PFSK-1 (cell line): Measurements from ENCODE around the gene NAALADL2.

Source experiments
- TAF1 ChIP-seq: IDR thresholded peaks from 2 replicates; pipeline ENCODE4 v1.6.1; 2012; ENCODE audit warnings: low read length, control low read depth, borderline replicate concordance; ENCODE audit not compliant: insufficient read depth
- TF ChIP-seq, protein P1 (sequence below), 2 experiments: IDR thresholded peaks; 2 replicates each; pipeline versions ENCODE4 v1.6.1 to v1.8.0; 2011 to 2012; ENCODE audit warnings: low read depth in 2 of 2, low read length in 2 of 2, control low read depth in 1 of 2, inconsistent platforms in 1 of 2, mild to moderate bottlenecking in 1 of 2, moderate library complexity in 1 of 2; ENCODE audit not compliant: insufficient read depth in 1 of 2

DNA sequence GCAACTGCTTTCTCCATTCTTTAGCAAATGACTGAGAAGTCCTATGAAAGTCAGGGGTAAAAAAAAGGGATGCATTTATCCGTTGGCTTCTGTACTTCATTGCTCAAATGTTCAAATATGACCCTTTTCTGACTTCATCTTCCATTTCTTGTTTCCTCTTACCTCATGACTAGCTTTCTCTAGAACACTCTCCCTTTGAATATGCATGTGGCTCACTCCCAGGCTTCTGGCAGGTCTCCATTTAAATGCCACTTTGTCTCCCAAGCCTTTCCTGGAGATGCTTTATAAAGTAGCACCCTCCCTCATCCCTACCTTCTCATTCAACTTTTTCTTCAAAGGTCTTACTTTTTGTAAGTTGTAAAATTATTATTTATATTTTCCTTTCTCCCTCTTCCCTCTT is 781.8 kb downstream of the NAALADL2 start:
- no peak for TF ChIP-seq TAF1
- TF ChIP-seq, protein P1, sequence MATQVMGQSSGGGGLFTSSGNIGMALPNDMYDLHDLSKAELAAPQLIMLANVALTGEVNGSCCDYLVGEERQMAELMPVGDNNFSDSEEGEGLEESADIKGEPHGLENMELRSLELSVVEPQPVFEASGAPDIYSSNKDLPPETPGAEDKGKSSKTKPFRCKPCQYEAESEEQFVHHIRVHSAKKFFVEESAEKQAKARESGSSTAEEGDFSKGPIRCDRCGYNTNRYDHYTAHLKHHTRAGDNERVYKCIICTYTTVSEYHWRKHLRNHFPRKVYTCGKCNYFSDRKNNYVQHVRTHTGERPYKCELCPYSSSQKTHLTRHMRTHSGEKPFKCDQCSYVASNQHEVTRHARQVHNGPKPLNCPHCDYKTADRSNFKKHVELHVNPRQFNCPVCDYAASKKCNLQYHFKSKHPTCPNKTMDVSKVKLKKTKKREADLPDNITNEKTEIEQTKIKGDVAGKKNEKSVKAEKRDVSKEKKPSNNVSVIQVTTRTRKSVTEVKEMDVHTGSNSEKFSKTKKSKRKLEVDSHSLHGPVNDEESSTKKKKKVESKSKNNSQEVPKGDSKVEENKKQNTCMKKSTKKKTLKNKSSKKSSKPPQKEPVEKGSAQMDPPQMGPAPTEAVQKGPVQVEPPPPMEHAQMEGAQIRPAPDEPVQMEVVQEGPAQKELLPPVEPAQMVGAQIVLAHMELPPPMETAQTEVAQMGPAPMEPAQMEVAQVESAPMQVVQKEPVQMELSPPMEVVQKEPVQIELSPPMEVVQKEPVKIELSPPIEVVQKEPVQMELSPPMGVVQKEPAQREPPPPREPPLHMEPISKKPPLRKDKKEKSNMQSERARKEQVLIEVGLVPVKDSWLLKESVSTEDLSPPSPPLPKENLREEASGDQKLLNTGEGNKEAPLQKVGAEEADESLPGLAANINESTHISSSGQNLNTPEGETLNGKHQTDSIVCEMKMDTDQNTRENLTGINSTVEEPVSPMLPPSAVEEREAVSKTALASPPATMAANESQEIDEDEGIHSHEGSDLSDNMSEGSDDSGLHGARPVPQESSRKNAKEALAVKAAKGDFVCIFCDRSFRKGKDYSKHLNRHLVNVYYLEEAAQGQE (IDR thresholded peaks at IDR 0.05; ENCODE audit: insufficient read depth in 1 of 2, low read depth in 2 of 2, low read length in 2 of 2): no peak
